ENCODE measurements around the gene ZNF22.
"Not testable (repeated sequence)": the region's sequence is repeated elsewhere in the genome, so short reads cannot be mapped to it uniquely, and the experiment has no call there.

The ZNF22 gene

GRCh38 chr10:45014557-45014956 is 13.8 kb downstream of the ZNF22 start:
- H3K27ac Mint-ChIP-seq, DNase-seq, H3K4me3 Mint-ChIP-seq, CTCF ChIA-PET, H3K4me1 Mint-ChIP-seq, H3K27me3 Mint-ChIP-seq, H3K9me3 Mint-ChIP-seq, H3K36me3 Mint-ChIP-seq: not testable (repeated sequence)

GRCh38 chr10:45015590-45015989 is 14.9 kb downstream of the ZNF22 start:
- Mint-ChIP-seq H3K4me1 (no peaks in the 10 kb centered on the region), H3K27me3 (peaks cover 6% of the 10 kb centered on the region), H3K4me3 (no peak overlapping the region), H3K9me3 (no peaks in the 10 kb centered on the region), H3K36me3 (no peaks in the 10 kb centered on the region), H3K27ac (no peak overlapping the region)
- DNase-seq = no peak
- CTCF ChIA-PET = no interaction called here

GRCh38 chr10:45023426-45023825 is 22.7 kb downstream of the ZNF22 start:
- H3K4me3 Mint-ChIP-seq = no peak overlapping the region
- CTCF ChIA-PET = no interaction called here
- no peaks in the 10 kb centered on the region for H3K36me3 Mint-ChIP-seq
- H3K4me1 Mint-ChIP-seq = no peaks in the 10 kb centered on the region
- peaks cover 3% of the 10 kb centered on the region for H3K9me3 Mint-ChIP-seq
- no peak for DNase-seq
- H3K27ac Mint-ChIP-seq = no peak overlapping the region
- H3K27me3 Mint-ChIP-seq = no peaks in the 10 kb centered on the region

GRCh38 chr10:45034301-45034700 is 33.6 kb downstream of the ZNF22 start:
- no peak overlapping the region for H3K4me3 Mint-ChIP-seq
- no peak overlapping the region for H3K27ac Mint-ChIP-seq
- CTCF ChIA-PET = interaction anchor here (0.9 kb wide), 1 partner anchor 15 kb away, joined by 3 read pairs; no protein-coding TSS in a partner anchor
- H3K36me3 Mint-ChIP-seq = no peaks in the 10 kb centered on the region
- DNase-seq = no peak
- no peaks in the 10 kb centered on the region for H3K4me1 Mint-ChIP-seq
- H3K9me3 Mint-ChIP-seq = peaks cover 14% of the 10 kb centered on the region
- peaks cover 5% of the 10 kb centered on the region for H3K27me3 Mint-ChIP-seq

- H3K27me3 Mint-ChIP-seq = peaks cover 9% of the 10 kb centered on the region
- H3K9me3 Mint-ChIP-seq = peaks cover 9% of the 10 kb centered on the region
- no peak overlapping the region for H3K27ac Mint-ChIP-seq
- H3K4me1 Mint-ChIP-seq = no peaks in the 10 kb centered on the region
- no peak for DNase-seq
- no peak overlapping the region for H3K4me3 Mint-ChIP-seq
- CTCF ChIA-PET = no interaction called here
- H3K36me3 Mint-ChIP-seq = no peaks in the 10 kb centered on the region
Measured at GRCh38 chr10:45035673-45036072, 35.0 kb downstream of the ZNF22 start.

GRCh38 chr10:45040921-45041542 is 40.3 kb downstream of the ZNF22 start:
- CTCF ChIA-PET = interaction anchor here (1.1 kb wide), 1 partner anchor 33 kb away, joined by 3 read pairs; no protein-coding TSS in a partner anchor
- H3K27ac Mint-ChIP-seq = no peak overlapping the region
- no peaks in the 10 kb centered on the region for H3K36me3 Mint-ChIP-seq

GRCh38 chr10:45044290-45044689 is 43.6 kb downstream of the ZNF22 start:
- Mint-ChIP-seq H3K36me3 (no peaks in the 10 kb centered on the region), H3K4me3 (no peak overlapping the region), H3K4me1 (no peaks in the 10 kb centered on the region), H3K27ac (no peak overlapping the region), H3K27me3 (peaks cover 5% of the 10 kb centered on the region), H3K9me3 (peaks cover 2% of the 10 kb centered on the region)
- CTCF ChIA-PET = no interaction called here
- DNase-seq = no peak

More at GRCh38 chr10:45040921-45041542, 40.3 kb downstream of the ZNF22 start:
- Mint-ChIP-seq H3K4me1 (no peaks in the 10 kb centered on the region), H3K9me3 (no peaks in the 10 kb centered on the region), H3K27me3 (peaks cover 9% of the 10 kb centered on the region), H3K4me3 (no peak overlapping the region)
- no peak for DNase-seq

GRCh38 chr10:45050551-45051235 is 50.0 kb downstream of the ZNF22 start:
- Mint-ChIP-seq H3K36me3 (no peaks in the 10 kb centered on the region), H3K4me1 (no peaks in the 10 kb centered on the region), H3K9me3 (peaks cover 2% of the 10 kb centered on the region), H3K4me3 (no peak overlapping the region), H3K27ac (no peak overlapping the region), H3K27me3 (peaks cover 6% of the 10 kb centered on the region)
- CTCF ChIA-PET = no interaction called here
- no peak for DNase-seq

- CTCF ChIA-PET = no interaction called here
- DNase-seq = no peak
- Mint-ChIP-seq H3K27me3 (peaks cover 11% of the 10 kb centered on the region), H3K36me3 (no peaks in the 10 kb centered on the region), H3K4me1 (no peaks in the 10 kb centered on the region), H3K4me3 (no peak overlapping the region), H3K27ac (no peak overlapping the region), H3K9me3 (peaks cover 2% of the 10 kb centered on the region)
Measured at GRCh38 chr10:45052700-45053099, 52.0 kb downstream of the ZNF22 start.

- Mint-ChIP-seq H3K9me3 (peaks cover 2% of the 10 kb centered on the region), H3K4me3 (no peak overlapping the region), H3K36me3 (no peaks in the 10 kb centered on the region), H3K27me3 (peaks cover 11% of the 10 kb centered on the region), H3K27ac (no peak overlapping the region), H3K4me1 (no peaks in the 10 kb centered on the region)
- CTCF ChIA-PET = no interaction called here
- no peak for DNase-seq
Measured at GRCh38 chr10:45053569-45054100, 52.9 kb downstream of the ZNF22 start.
